HG02981 (cell line): ENCODE data around the gene NRM.

ENCODE experiments used
- ATAC-seq: cut with Tn5 transposase; IDR thresholded peaks from one replicate; pipeline ENCODE4 v1.9.1; 2021; ENCODE audit warnings: mild to moderate bottlenecking, moderate library complexity; ENCODE audit not compliant: unreplicated experiment

Gene NRM

GRCh38 chr6:30689022-30689865 lies 1.5 kb downstream of the NRM start:
- ATAC-seq: no peak

DNA sequence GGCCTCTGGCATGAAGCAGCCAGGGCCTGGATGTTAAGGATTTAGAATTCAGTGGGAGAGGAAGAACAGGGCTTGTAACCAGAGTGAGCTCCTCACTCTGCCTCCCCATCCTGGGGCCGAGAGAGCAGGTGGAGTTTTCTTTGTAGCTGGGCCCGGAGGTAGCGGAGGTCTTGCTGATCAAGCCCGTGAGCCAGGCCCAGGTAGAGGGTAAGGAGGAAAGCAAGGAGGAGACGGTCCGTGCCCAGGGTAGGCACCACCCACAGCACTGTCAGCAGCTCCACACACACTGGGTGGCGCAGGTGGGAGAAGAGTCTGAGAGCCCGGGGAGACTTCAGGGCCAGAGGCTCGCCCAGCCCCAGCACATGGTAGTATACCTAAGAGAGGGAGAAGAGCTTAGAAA lies 2.2 kb downstream of the NRM start:
- no peak for ATAC-seq

- no peak for ATAC-seq
These were observed 2.9 kb downstream of the NRM start for GRCh38 chr6:30687659-30688431.

DNA sequence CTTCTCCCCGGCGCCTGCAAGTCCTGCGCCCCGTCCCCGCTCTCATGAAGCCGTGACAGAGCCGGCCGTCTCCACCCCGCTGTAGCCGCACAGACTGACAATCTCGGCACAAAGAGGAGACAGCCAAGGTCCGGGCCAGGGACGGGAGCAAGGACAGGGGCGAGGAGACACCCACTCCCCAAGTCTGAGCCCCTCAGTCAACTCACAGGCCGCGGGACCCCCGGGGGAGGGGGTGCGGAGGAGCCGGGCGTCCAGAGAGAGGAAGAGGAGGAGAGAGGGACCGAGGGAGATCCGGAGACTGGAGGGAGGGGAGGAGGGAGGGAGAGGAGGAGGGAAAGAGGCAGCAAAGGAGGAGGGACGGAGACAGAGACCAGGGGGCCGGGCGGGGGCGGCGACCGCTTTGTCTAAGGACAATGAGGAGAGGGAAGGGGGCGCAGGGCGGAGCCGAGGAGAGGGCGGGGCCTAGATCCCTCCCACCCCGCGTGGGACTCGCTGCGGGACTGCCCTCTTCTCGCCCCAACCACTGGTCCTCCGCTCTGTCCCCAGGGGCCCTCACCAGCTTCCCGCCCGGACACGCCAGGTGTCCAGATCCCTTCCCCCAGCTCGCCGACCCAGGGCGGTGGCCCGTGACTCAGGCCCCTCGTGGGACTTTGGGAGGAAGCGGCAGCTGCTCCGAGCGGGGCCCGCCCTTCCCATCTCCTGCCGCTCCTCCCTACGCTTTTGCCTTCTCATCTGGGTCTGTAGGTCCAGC lies 3.7 kb downstream of the NRM start:
- ATAC-seq: peak; percentile 42

DNA sequence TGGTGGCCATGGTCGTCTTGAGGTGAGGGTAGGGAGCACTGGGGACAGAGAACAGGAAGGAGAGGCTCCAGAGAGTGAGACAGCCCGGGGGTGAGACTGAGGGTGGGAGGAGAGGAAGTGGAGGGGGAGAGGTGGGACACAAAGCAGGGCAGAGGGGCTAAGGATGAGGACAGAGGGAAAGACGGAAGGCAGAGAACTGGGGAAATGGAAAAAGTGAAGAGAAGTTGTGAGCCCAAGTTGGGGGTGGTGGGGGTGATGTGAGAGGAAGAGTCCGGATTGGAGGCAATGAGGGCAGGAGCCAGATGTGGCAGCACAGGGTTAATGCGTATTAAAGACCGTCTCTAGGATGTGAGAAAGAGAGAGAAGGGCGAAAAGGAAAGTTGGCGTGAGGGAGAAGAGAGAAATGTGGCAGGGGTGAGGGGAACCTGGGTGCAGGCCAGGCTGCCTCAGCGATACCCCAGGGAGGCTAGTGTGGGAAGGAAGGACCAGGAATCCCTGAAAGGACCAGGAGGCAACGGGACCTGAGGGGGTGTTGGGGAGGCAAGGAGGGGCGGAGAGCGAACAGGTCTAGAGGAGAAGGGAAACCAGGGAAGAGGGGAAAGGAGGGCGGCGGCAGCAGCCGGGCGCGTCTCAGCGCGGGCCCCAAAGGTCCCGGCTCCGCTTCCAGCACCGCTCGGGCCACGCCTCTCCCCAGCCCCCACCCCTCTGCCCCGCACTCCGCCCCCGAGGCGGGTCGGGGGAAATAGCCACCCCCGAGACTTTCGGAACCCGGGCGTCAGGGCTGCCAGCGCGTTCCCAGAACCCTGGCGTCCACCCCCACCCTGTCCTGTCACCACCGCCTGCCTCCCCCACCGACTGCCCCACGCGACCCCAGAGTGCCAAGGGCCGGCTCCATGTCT lies 4.5 kb downstream of the NRM start, which contains the start of gene PPP1R18:
PPP1R18 (minus strand) TSS at position 637 of the 899 bp plus-strand sequence; CDS start at position 10, 627 bp downstream.
- ATAC-seq: no peak

DNA sequence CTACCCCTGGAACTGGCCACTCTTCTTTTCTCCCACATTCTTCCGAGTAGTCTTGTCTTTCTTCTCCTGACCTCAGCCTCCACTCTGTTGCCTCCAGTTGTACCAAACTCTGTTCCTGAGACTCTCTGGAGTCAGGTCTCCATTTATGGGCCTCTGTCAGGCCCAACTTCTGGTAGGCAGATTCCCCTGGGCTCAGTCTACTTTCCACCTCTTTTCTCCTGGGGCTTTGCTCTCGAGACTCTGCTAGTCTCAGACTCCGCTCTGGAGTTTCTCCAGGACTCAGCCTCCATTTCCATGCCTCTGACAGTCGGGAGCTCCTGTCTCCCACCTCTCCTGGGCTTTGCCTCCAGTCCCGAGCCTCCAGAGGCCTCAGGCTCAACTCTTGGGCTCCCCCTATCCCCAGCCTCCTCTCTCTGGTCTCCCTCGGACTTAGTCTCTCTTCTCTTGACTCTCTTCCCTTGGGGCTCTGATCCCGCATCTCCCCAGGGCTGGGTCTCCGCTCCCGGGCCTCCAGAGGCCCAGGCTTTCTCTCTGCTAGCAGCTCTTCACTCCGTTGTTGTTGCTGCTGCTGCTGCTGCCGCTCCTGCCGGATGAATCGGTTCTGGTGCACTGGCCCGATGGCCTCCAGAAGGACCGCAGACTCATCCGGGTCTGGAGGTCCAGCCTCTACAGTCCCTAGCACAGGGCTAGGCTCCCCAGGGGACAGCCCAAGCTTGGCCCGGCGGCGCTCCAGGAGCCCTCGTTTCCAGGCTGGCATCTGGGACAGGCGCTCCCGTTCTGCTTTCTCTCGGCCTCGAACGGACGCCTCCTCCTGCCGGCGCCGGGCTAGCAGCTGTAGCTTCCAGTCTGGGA lies 5.4 kb downstream of the NRM start:
- ATAC-seq: no peak

GRCh38 chr6:30684386-30685156 lies 6.2 kb downstream of the NRM start:
- ATAC-seq: no peak

DNA sequence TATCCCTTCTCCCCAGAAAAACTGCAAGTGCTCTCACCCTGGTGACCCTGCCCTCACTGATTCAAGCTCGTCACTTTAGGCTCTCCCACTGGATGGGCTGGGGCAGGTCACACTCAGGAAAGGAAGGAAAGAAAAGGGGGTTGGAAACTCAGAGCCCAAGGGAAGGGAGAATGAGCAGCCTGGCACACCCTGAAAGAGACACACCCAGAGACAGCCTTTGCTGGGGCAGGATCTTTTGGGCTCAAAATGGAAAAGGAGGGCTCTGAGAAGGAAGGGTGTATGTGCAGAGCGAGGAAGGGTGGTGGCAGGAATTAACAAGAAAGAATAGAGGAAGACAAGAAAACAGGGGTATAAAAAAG lies 6.8 kb downstream of the NRM start:
- no peak for ATAC-seq

DNA sequence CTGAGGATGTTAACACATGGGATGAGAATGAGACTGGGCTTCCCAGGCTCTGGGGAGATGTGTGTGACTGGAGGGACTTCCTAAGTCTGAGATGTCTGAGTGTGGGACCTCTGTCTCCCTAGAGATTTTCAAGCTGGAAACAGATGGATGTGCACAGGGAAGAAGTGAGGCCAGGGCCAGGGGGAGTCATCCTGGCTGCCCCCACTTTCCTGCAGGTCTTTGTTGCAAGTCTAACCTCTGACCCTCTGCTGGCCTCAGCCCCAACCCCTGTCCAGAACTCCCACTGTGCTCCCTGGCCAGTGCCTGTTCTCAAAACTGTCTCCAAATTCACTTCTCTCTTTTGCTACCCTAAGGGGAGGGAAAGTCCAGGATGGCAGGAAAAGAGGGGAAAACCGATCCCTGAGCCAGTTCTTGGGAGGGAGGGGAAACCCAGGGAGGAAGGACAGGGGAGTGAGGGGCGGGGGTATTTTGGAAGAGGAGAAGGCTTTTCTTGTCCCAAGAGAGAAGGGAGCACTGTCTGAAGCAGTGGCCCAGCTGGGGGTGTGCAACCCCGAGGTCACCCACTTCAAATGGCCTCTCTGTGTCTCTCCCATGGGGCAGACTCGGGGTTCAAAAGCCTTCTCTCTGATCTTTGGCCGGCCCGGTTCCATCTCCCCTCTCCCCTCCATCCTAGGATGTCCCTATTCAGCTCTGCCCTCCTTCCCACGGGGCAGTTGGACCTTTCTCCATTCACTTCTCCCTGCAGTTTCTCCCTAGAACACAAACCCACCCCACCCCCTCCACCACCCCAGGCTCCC lies 7.4 kb downstream of the NRM start:
- ATAC-seq: no peak

GRCh38 chr6:30682143-30683117 lies 8.4 kb downstream of the NRM start:
- ATAC-seq: peak; percentile 33

DNA sequence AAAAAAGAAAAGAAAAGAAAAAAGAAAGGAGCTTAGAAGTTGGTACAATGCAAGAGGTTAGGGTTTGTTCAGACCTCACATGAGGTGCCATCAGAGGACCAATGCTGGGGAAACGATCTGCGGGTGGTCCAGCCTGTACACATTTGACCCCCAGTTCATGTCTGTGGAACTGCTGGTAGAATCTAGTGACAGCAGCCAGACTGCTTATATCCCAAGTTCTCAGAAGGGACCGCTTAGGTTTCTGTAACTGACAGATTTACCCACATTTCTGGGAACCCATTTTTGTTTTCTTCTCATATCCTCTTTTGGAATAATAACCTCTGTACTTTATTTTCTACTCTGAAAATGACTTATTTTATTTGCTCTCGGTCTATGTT lies 9.0 kb downstream of the NRM start:
- no peak for ATAC-seq

GRCh38 chr6:30679765-30680535 lies 10.8 kb downstream of the NRM start:
- ATAC-seq: no peak

DNA sequence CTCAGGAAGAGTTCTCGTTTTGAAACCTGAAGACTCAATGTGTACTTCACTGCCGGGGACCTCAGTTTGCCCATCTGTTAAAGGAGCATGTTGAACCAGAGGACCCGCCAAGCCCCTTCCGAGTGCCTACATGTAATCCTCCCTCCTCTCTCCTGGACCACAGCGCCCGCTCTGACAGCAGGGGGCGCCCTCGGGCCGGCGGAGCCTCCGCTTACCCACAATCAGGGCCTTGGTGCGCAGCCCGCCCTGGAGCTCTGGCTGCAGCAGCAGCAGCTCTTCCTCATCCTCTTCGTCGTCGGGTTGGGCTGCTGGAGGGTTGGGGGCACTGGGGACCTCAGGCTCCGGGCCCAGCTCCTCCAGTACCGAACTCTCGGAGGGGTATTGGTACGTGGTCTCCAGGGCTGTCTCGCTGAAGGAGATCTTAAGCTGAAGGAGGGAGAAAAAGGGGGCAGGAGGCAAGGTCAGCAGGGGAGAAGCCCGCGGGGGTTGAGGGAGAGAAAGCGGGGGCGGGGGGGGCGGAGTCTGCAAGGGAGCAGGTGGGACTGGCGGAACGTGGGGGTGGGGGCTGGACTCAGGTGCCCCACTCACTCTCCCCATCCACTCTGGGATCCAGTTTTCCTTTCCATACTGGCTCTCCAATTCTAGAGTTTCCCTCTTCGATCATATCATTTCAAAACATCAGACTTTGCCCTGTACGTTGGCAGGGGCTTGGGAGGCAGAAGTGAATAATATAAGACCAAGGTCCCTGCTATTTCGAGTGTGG lies 11.6 kb downstream of the NRM start:
- ATAC-seq: no peak

GRCh38 chr6:30676660-30677285 lies 14.0 kb downstream of the NRM start:
- no peak for ATAC-seq
